Epithelial cell of proximal tubule (primary cell): Measurements from ENCODE around the gene RTEL1. TPM values are rescaled to one million over a fixed set of nuclear protein-coding genes. Genes with fewer than 3 reads are reported as not detected.

ENCODE experiments used
- DNase-seq: peaks from one replicate; pipeline ENCODE4 v3.0.0-alpha.2; 2011; ENCODE audit warnings: low read depth
- H3K4me3 ChIP-seq: 2 replicates; pipeline ENCODE4 v1.5.1; 2011; ENCODE audit warnings: low read depth, mild to moderate bottlenecking, low read length
- total RNA-seq: library from RNA; depleted of rRNA; stranded (reverse); fragments of >200 nt; gene quantifications from 2 replicates; pipeline ENCODE4 v1.2.3, GENCODE V29; 2015
- TF ChIP-seq, protein P1 (sequence below): conservative IDR thresholded peaks from 2 replicates; pipeline ENCODE4 v1.5.1; 2012; ENCODE audit warnings: low read depth, mild to moderate bottlenecking, low read length

Gene RTEL1
- total RNA-seq, 1 donor from 2014 or later = 26.5 TPM

DNA sequence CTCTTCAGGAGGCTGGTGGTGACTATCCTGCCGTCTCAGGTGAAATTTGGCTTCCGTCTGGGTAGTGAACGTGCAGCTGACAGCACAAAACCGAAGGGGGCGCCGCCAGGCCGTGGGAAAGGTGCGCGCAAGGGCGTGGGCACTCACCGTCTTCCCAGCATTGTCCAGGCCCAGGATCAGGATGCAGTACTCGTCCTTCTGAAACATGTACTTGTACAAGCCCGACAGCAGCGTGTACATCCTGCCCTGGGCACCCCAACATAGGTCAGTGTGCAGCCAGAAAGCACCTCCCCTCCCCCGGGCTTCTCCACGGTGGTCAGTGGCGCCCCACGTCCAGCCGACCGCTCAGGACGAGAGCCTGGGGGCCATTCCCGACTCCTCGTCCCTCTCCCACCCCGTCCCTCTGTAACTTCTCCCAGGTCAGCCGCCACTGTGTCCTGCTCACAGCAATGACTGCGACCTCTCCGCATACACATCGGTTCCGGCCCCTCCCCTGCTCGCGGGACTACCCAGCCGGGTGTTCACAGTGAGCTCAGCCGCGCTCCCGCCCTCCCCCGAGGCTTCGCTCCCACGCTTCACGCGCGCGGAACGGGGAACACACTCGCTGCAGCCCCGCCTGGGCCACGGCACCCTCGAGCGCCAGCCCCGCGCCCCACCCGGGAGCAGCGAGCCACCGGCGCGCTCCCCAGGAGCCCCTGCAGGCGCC, 48.9 kb downstream of the RTEL1 start:
- DNase-seq = no peak
- peak overlapping the region; percentile 90 for H3K4me3 ChIP-seq
- TF ChIP-seq, protein P1, sequence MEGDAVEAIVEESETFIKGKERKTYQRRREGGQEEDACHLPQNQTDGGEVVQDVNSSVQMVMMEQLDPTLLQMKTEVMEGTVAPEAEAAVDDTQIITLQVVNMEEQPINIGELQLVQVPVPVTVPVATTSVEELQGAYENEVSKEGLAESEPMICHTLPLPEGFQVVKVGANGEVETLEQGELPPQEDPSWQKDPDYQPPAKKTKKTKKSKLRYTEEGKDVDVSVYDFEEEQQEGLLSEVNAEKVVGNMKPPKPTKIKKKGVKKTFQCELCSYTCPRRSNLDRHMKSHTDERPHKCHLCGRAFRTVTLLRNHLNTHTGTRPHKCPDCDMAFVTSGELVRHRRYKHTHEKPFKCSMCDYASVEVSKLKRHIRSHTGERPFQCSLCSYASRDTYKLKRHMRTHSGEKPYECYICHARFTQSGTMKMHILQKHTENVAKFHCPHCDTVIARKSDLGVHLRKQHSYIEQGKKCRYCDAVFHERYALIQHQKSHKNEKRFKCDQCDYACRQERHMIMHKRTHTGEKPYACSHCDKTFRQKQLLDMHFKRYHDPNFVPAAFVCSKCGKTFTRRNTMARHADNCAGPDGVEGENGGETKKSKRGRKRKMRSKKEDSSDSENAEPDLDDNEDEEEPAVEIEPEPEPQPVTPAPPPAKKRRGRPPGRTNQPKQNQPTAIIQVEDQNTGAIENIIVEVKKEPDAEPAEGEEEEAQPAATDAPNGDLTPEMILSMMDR = peak; percentile 56

DNA sequence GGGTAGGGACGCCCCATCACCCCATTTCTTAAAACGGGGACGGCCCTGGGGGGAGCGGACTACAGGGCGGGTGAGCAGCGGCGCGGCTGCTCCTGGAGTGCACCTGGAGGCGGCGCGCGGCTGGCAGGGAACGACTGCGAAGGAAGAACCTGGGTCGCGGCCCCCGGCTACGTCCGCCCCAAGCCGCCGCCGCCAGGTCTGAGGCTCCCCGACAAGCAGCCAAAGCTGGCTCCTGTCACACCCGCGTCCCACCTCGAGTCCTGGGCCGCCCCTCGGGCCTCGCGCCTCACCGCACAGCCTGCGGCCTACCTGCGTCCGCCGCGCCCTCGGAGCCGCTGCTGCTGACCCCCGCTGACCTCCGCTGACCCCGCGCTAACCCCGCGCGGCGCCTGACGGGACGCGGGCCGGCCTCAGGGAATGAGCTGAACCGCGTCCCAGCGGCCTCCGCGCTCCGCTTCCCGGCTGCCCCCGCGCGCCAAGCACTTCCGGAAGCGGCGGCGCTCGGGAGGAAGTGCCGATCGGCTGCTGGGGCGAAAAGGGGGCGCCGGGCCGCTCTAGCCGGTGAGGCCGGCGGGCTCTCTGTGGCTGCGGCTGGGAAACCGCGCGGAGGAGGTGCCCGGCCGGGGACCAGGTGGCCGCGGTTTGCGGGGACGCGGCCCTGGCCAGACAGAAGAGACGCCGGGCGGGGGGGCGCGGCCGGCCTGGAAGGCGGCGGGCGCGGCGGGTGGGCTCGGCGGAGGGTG, 49.6 kb downstream of the RTEL1 start, which contains the start of the genes ARFRP1 and ZGPAT:
TSS of gene ARFRP1 (minus strand) at position 419 of the 743 bp plus-strand sequence. CDS start 885 bp downstream, outside the sequence.
TSS of gene ZGPAT (plus strand) at position 482 of the 743 bp plus-strand sequence. CDS start 542 bp downstream, outside the sequence.
- DNase-seq = no peak
- TF ChIP-seq, protein P1 = no peak
- H3K4me3 ChIP-seq = peak within 1 kb of the TSS; percentile 90

DNA sequence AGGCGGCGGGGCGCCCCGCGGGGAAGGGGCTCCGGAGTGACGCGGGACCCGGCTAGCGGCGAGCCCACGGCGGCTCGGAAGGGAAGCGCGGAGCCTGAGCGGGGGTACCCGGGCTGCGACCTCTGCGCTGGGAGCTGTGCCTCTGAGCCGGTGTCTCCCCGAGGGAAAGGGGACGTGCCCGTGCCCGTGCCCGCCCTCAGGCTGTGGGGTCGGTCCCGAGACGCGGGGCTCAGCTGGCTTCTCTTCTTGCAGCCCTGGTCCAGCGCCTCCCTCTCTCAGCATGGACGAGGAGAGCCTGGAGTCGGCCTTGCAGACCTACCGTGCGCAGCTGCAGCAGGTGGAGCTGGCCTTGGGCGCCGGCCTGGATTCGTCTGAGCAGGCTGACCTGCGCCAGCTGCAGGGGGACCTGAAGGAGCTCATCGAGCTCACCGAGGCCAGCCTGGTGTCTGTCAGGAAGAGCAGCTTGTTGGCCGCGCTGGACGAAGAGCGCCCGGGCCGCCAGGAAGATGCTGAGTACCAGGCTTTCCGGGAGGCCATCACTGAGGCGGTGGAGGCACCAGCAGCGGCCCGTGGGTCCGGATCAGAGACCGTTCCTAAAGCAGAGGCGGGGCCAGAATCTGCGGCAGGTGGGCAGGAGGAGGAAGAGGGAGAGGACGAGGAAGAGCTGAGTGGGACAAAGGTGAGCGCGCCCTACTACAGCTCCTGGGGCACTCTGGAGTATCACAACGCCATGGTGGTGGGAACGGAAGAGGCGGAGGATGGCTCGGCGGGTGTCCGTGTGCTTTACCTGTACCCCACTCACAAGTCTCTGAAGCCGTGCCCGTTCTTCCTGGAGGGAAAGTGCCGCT, 50.4 kb downstream of the RTEL1 start:
- H3K4me3 ChIP-seq = peak overlapping the region; percentile 90
- no peak for DNase-seq
- TF ChIP-seq, protein P1 = no peak

DNA sequence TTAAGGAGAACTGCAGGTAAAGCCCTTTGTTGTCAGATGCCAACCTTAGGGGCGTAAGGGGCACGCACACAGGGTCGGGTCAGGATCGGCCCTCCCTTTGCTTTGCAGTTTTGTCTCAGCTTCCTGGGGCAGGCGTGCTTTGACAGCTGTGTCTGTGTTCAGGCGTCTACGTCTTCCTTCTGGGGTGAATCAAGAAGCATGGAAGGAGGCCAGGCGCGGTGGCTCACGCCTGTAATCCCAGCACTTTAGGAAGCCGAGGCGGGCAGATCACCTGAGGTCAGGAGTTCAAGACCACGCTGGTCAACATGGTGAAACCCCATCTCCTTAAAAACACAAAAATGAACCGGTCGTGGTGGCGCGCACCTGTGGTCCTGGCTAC, 51.0 kb downstream of the RTEL1 start:
- DNase-seq = no peak
- TF ChIP-seq, protein P1 = no peak
- H3K4me3 ChIP-seq = peak overlapping the region; percentile 90

DNA sequence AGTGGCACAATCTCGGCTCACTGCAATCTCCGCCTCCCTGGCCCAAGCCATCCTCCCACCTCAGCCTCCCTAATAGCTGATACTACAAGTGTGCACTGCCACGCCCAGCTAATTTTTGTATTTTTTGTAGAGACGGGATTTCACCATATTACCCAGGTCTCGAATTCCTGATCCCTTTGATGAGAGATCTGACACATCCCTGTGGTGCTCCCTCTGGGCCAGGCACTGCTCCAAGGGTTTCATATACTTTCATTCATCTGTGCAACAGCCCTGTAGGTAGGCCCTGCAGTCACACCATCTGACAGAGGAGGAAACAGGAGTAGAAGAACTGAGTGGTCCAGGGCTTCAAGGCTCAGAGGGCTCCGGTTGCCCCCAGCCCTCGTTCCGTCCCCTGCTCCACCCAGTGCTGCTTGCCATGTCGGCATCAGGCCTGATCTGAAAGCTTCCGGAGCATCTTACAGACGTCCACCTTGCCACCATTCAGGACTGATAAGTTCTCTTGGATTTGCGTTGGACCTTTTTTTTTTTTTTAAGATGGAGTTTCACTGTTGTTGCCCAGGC, 53.1 kb downstream of the RTEL1 start:
- no peak overlapping the region for H3K4me3 ChIP-seq
- TF ChIP-seq, protein P1 = no peak
- DNase-seq = no peak

DNA sequence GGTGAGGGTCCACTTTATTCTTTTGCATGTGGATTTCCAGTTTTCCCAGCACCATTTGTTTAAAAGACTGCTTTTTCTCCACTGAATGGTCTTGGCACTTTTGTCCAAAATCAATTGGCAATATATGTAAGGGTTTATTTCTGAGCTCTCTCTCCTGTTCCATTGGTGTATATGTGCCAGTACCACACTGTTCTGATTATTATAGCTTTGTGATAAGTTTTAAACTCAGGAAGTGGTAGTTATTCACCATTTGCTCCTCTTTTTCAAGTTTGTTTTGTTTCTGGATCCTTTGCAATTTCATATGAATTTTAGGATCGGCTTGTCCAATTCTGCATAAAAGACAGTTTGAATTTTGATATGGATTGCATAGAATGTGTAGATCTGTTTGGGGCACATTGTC, 54.1 kb downstream of the RTEL1 start:
- TF ChIP-seq, protein P1 = no peak
- DNase-seq = no peak
- no peak overlapping the region for H3K4me3 ChIP-seq
